Panc1 (cell line): ENCODE data around the gene SLC37A1. TPM values are rescaled to one million over a fixed set of nuclear protein-coding genes. Genes with fewer than 3 reads are reported as not detected.

ENCODE experiments used
- ATAC-seq: fragments of 200-7000 bp; cut with Tn5 transposase; 2 replicates; pipeline ENCODE4 v1.9.1; 2020; ENCODE audit warnings: mild to moderate bottlenecking, moderate library complexity
- BruUV-seq: library from RNA; stranded (reverse); fragments of 400-500 nt; replicated peaks from 2 replicates; lab custom pipeline; 2021; lab: Mats Ljungman, UMichigan
- CTCF ChIA-PET: fragments of 300-600 bp; sonication (Branson Sonifier 250); formaldehyde crosslinking; loops from one replicate; lab custom pipeline; 2022; ENCODE audit warnings: antibody characterized with exemption; lab: Charles Lee
- POLR2A ChIA-PET: fragments of 300-600 bp; sonication (Branson Sonifier 250); formaldehyde crosslinking; loops from one replicate; lab custom pipeline; 2022; ENCODE audit warnings: antibody characterized with exemption; lab: Charles Lee
- DNase-seq: peaks from one replicate; pipeline ENCODE4 v3.0.0-alpha.2; 2010; ENCODE audit warnings: low read depth, low spot score
- H3K27ac ChIP-seq: 2 replicates; pipeline ENCODE4 v1.5.1; 2011; ENCODE audit warnings: mild to moderate bottlenecking, low read length, inconsistent platforms
- H3K27me3 ChIP-seq: fragments of 200-500 bp; sonication (Bioruptor generic); 2 replicates; pipeline ENCODE4 v1.6.0; 2014; ENCODE audit warnings: low read length, inconsistent platforms; ENCODE audit not compliant: control insufficient read depth, insufficient read depth
- H3K36me3 ChIP-seq: fragments of 200-500 bp; sonication (Bioruptor generic); 2 replicates; pipeline ENCODE4 v1.5.1; 2014; ENCODE audit warnings: inconsistent platforms, mild to moderate bottlenecking, low read length, moderate library complexity; ENCODE audit not compliant: control insufficient read depth, insufficient read depth
- H3K4me1 ChIP-seq: 2 replicates; pipeline ENCODE4 v1.5.1; 2011; ENCODE audit warnings: inconsistent platforms, mild to moderate bottlenecking, low read length, moderate library complexity; ENCODE audit not compliant: control insufficient read depth, insufficient read depth
- H3K4me3 ChIP-seq, 2 experiments: 2 replicates each; pipeline ENCODE4 v1.5.1; 2011 to 2012; ENCODE audit warnings: low read depth in 2 of 2, low read length in 2 of 2, mild to moderate bottlenecking in 2 of 2, inconsistent platforms in 1 of 2, moderate library complexity in 1 of 2
- H3K9me3 ChIP-seq: fragments of 200-500 bp; sonication (Bioruptor generic); 2 replicates; pipeline ENCODE4 v1.5.1; 2014; ENCODE audit warnings: low read depth, mild to moderate bottlenecking, inconsistent platforms, low read length, moderate library complexity; ENCODE audit not compliant: control insufficient read depth, insufficient read depth
- CTCF ChIP-seq: fragments of 450-650 bp; IDR thresholded peaks from 2 replicates; pipeline ENCODE4 v1.5.1; 2017; ENCODE audit warnings: mild to moderate bottlenecking
- POLR2AphosphoS5 ChIP-seq: IDR thresholded peaks from 2 replicates; pipeline ENCODE4 v1.6.1; 2012; ENCODE audit warnings: mild to moderate bottlenecking, low read depth, low read length, moderate library complexity
- REST ChIP-seq, 2 experiments: IDR thresholded peaks; 2 replicates each; pipeline ENCODE4 v1.6.1; 2011 to 2012; ENCODE audit warnings: low read depth in 2 of 2, control low read depth in 1 of 2, low read length in 1 of 2, mild to moderate bottlenecking in 1 of 2, moderate library complexity in 1 of 2; ENCODE audit not compliant: insufficient read depth in 1 of 2
- SIN3A ChIP-seq: IDR thresholded peaks from 2 replicates; pipeline ENCODE4 v1.6.1; 2012; ENCODE audit warnings: low read depth, mild to moderate bottlenecking, low read length, moderate library complexity, borderline replicate concordance; ENCODE audit not compliant: insufficient read depth
- TCF7L2 ChIP-seq: IDR thresholded peaks from 2 replicates; pipeline ENCODE4 v1.6.1; 2011; ENCODE audit warnings: mild to moderate bottlenecking, low read depth, low read length, inconsistent platforms
- in situ Hi-C: cut with HindIII; loops from 2 replicates; pipeline ENCODE4 v1.10.0; 2016; ENCODE audit warnings: low sequenced_read_pairs, low pct_unique_long_range_greater_than_20kb
- intact Hi-C: fragments of 100-400 bp; cut with micrococcal nuclease; formaldehyde crosslinking; loops from one replicate; pipeline ENCODE4 v1.10.0; 2022; ENCODE audit not compliant: unreplicated experiment
- total RNA-seq: library from RNA; stranded (reverse); gene quantifications from one replicate; pipeline ENCODE4 v1.2.1, GENCODE V29; 2021; ENCODE audit not compliant: unreplicated experiment

The SLC37A1 gene
- total RNA-seq, 1 experiment from 2014 or later: 7.7 TPM

- CTCF ChIA-PET: no interaction called here
Measured at GRCh38 chr21:42542596-42542995, 28.9 kb downstream of the SLC37A1 start.

GRCh38 chr21:42543106-42543847, 29.6 kb downstream of the SLC37A1 start:
- intact Hi-C loops (no loop called here), in situ Hi-C loops (no loop called here)
- Histone ChIP-seq H3K27me3 (no peaks in the 10 kb centered on the region), H3K4me1 (no peaks in the 10 kb centered on the region), H3K36me3 (no peaks in the 10 kb centered on the region), H3K4me3 (no peak overlapping the region), H3K9me3 (no peaks in the 10 kb centered on the region), H3K27ac (no peak overlapping the region)
- DNase-seq (no peak), ATAC-seq (no peak)
- POLR2A ChIA-PET: interaction anchor here (0.7 kb wide), 1 partner anchor 11 kb away, joined by 3 read pairs; no protein-coding TSS in a partner anchor
- no TSS peak for BruUV-seq
- TF ChIP-seq SIN3A (no peak), TCF7L2 (no peak), POLR2AphosphoS5 (no peak), REST (IDR thresholded peaks at IDR 0.05; ENCODE audit: insufficient read depth in 1 of 2, low read depth in 2 of 2, low read length in 1 of 2) (no peak), CTCF (no peak)
- CTCF ChIA-PET: no interaction called here

More at GRCh38 chr21:42542596-42542995, 28.9 kb downstream of the SLC37A1 start:
- TF ChIP-seq REST (IDR thresholded peaks at IDR 0.05; ENCODE audit: insufficient read depth in 1 of 2, low read depth in 2 of 2, low read length in 1 of 2): no peak
- no peak for TF ChIP-seq SIN3A
- no peak for TF ChIP-seq CTCF
- no peak for TF ChIP-seq TCF7L2
- TF ChIP-seq POLR2AphosphoS5: no peak
- POLR2A ChIA-PET: no interaction called here
- in situ Hi-C loops (no loop called here), intact Hi-C loops (no loop called here)
- DNase-seq (no peak), ATAC-seq (no peak)
- Histone ChIP-seq H3K4me3 (no peak overlapping the region), H3K4me1 (no peaks in the 10 kb centered on the region), H3K9me3 (no peaks in the 10 kb centered on the region), H3K27me3 (no peaks in the 10 kb centered on the region), H3K36me3 (no peaks in the 10 kb centered on the region), H3K27ac (no peak overlapping the region)
- BruUV-seq: no TSS peak
